IMR-90 (cell line): ENCODE results near the gene PNMA6F.

Experiments used
- MAFK ChIP-seq: IDR thresholded peaks from 2 replicates; pipeline ENCODE4 v1.6.1; 2012; ENCODE audit warnings: low read depth, low read length, improper control_type of control experiment
- TF ChIP-seq, protein P1 (sequence below): fragments of 150-350 bp; IDR thresholded peaks from 2 replicates; pipeline ENCODE4 v1.6.1; 2017; ENCODE audit warnings: mild to moderate bottlenecking, antibody characterized with exemption, low read length, low read depth

DNA sequence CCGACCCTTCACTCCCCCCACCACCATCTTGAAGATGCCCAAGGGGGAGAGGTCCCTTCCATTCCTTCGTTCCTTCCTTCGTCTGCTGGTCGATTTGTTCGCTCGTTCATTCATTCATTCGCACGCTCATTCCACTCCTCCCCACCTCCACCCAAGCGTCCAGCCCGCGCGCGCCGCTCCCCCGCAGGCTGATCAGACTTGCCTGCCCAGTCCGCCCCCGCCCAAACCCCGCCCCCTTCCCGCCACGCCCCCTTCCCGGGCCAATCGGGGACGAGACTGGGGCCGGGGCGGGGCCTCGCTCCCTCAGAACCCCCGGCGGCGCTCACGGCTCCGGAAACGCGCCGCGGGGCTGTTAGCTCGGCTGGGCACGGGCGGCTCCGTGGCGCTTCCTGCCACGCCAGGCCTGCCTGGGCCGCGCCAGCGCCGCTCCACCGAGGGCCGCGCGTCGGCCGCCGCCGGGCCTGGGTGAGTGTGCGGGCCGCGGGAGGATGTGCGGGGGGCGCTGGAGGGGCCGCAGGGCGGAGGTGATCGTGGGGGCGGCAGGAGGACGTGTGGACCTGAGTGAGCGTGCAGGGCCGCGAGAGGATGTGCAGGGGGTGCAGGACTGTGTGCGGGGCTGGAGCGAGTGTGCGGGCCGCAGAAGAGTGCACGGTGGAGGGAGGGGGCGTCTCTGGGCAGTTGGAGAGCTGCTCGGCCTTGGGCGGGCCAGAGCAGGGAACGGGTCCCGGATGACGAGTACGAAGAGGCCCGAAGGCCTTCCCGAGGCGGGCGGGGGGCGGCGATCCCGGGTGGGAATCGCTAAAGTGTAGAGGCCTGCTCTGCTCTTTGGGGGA, 12.5 kb upstream of the PNMA6F start, which contains the start of gene ZNF275:
- TF ChIP-seq MAFK, result no peak
- TF ChIP-seq, protein P1, sequence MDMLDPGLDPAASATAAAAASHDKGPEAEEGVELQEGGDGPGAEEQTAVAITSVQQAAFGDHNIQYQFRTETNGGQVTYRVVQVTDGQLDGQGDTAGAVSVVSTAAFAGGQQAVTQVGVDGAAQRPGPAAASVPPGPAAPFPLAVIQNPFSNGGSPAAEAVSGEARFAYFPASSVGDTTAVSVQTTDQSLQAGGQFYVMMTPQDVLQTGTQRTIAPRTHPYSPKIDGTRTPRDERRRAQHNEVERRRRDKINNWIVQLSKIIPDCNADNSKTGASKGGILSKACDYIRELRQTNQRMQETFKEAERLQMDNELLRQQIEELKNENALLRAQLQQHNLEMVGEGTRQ, result no peak
